Measurements from ENCODE around the gene ZNF12. TPM values are rescaled to one million over a fixed set of nuclear protein-coding genes. Genes with fewer than 3 reads are reported as not detected.
"Not testable (repeated sequence)": the region's sequence is repeated elsewhere in the genome, so short reads cannot be mapped to it uniquely, and the experiment has no call there.

Gene ZNF12
- total RNA-seq, 1 donor from 2014 or later: 21.1 TPM

GRCh38 chr7:6727663-6728062 lies 20.9 kb upstream of the ZNF12 start:
- Histone ChIP-seq H3K4me2 (ENCODE audit: low read length) (no peak overlapping the region), H3K4me1 (ENCODE audit: insufficient read depth, low read length) (peaks cover 5% of the 10 kb centered on the region), H4K20me1 (ENCODE audit: insufficient read depth, low read length) (peaks cover 7% of the 10 kb centered on the region), H3K79me2 (ENCODE audit: insufficient read depth, low read length) (peaks cover 24% of the 10 kb centered on the region), H3K36me3 (ENCODE audit: insufficient read depth, low read length) (no peaks in the 10 kb centered on the region), H3K4me3 (ENCODE audit: insufficient read depth, low read depth, low read length) (no peak overlapping the region), H3K27ac (ENCODE audit: low read depth, low read length) (no peak overlapping the region), H2AFZ (ENCODE audit: low read depth, low read length) (no peak overlapping the region), H3K9ac (ENCODE audit: low read length) (no peak overlapping the region), H3K9me3 (ENCODE audit: insufficient read depth, low read depth, low read length) (no peaks in the 10 kb centered on the region), H3K27me3 (ENCODE audit: insufficient read depth, low read length) (no peaks in the 10 kb centered on the region)
- Mint-ChIP-seq H3K9me3 (ENCODE audit: unreplicated experiment) (peaks cover 6% of the 10 kb centered on the region), H3K27ac (ENCODE audit: unreplicated experiment) (no peak overlapping the region), H3K4me1 (ENCODE audit: low read depth, unreplicated experiment) (peaks cover 12% of the 10 kb centered on the region), H3K27me3 (ENCODE audit: low read depth, unreplicated experiment) (peaks cover 6% of the 10 kb centered on the region), H3K36me3 (ENCODE audit: low read depth, unreplicated experiment) (peaks cover 7% of the 10 kb centered on the region), H3K4me3 (ENCODE audit: unreplicated experiment) (no peak overlapping the region)
- no peak for DNase-seq (ENCODE audit: low read depth)
- no peak for FAIRE-seq
- TF ChIP-seq, protein P1, sequence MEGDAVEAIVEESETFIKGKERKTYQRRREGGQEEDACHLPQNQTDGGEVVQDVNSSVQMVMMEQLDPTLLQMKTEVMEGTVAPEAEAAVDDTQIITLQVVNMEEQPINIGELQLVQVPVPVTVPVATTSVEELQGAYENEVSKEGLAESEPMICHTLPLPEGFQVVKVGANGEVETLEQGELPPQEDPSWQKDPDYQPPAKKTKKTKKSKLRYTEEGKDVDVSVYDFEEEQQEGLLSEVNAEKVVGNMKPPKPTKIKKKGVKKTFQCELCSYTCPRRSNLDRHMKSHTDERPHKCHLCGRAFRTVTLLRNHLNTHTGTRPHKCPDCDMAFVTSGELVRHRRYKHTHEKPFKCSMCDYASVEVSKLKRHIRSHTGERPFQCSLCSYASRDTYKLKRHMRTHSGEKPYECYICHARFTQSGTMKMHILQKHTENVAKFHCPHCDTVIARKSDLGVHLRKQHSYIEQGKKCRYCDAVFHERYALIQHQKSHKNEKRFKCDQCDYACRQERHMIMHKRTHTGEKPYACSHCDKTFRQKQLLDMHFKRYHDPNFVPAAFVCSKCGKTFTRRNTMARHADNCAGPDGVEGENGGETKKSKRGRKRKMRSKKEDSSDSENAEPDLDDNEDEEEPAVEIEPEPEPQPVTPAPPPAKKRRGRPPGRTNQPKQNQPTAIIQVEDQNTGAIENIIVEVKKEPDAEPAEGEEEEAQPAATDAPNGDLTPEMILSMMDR (IDR thresholded peaks at IDR 0.05; ENCODE audit: insufficient read depth, low read depth, low read length): no peak
- TF ChIP-seq EZH2 (IDR thresholded peaks at IDR 0.05; ENCODE audit: insufficient read depth, low read length): no peak

- H3K4me1 Mint-ChIP-seq (ENCODE audit: low read depth, unreplicated experiment): peaks cover 11% of the 10 kb centered on the region
- not testable (repeated sequence) for H3K4me2 ChIP-seq (ENCODE audit: low read length); H3K36me3 ChIP-seq (ENCODE audit: insufficient read depth, low read length); H3K9me3 ChIP-seq (ENCODE audit: insufficient read depth, low read depth, low read length); H3K4me3 ChIP-seq (ENCODE audit: insufficient read depth, low read depth, low read length); H3K27ac Mint-ChIP-seq (ENCODE audit: unreplicated experiment); H3K4me1 ChIP-seq (ENCODE audit: insufficient read depth, low read length); H3K4me3 Mint-ChIP-seq (ENCODE audit: unreplicated experiment); FAIRE-seq; H3K36me3 Mint-ChIP-seq (ENCODE audit: low read depth, unreplicated experiment); H3K9ac ChIP-seq (ENCODE audit: low read length); H3K27ac ChIP-seq (ENCODE audit: low read depth, low read length); H3K27me3 ChIP-seq (ENCODE audit: insufficient read depth, low read length); H2AFZ ChIP-seq (ENCODE audit: low read depth, low read length); H4K20me1 ChIP-seq (ENCODE audit: insufficient read depth, low read length); DNase-seq (ENCODE audit: low read depth)
- peaks cover 14% of the 10 kb centered on the region for H3K27me3 Mint-ChIP-seq (ENCODE audit: low read depth, unreplicated experiment)
- peaks cover 21% of the 10 kb centered on the region for H3K79me2 ChIP-seq (ENCODE audit: insufficient read depth, low read length)
- peaks cover 13% of the 10 kb centered on the region for H3K9me3 Mint-ChIP-seq (ENCODE audit: unreplicated experiment)
Measured at GRCh38 chr7:6726341-6726740, 19.6 kb upstream of the ZNF12 start.

- Histone ChIP-seq H3K36me3 (ENCODE audit: insufficient read depth, low read length) (no peaks in the 10 kb centered on the region), H3K4me1 (ENCODE audit: insufficient read depth, low read length) (no peaks in the 10 kb centered on the region), H3K4me3 (ENCODE audit: insufficient read depth, low read depth, low read length) (no peak overlapping the region), H3K4me2 (ENCODE audit: low read length) (no peak overlapping the region), H3K27me3 (ENCODE audit: insufficient read depth, low read length) (no peaks in the 10 kb centered on the region), H3K9ac (ENCODE audit: low read length) (no peak overlapping the region), H4K20me1 (ENCODE audit: insufficient read depth, low read length) (no peaks in the 10 kb centered on the region), H3K27ac (ENCODE audit: low read depth, low read length) (no peak overlapping the region), H2AFZ (ENCODE audit: low read depth, low read length) (no peak overlapping the region), H3K79me2 (ENCODE audit: insufficient read depth, low read length) (peaks cover 8% of the 10 kb centered on the region), H3K9me3 (ENCODE audit: insufficient read depth, low read depth, low read length) (no peaks in the 10 kb centered on the region)
- H3K36me3 Mint-ChIP-seq (ENCODE audit: low read depth, unreplicated experiment): peaks cover 2% of the 10 kb centered on the region
- DNase-seq (ENCODE audit: low read depth) (no peak), FAIRE-seq (no peak)
- no peak overlapping the region for H3K27ac Mint-ChIP-seq (ENCODE audit: unreplicated experiment)
- peaks cover 16% of the 10 kb centered on the region for H3K9me3 Mint-ChIP-seq (ENCODE audit: unreplicated experiment)
- no peak for TF ChIP-seq EZH2 (IDR thresholded peaks at IDR 0.05; ENCODE audit: insufficient read depth, low read length)
- H3K27me3 Mint-ChIP-seq (ENCODE audit: low read depth, unreplicated experiment): peaks cover 14% of the 10 kb centered on the region
- H3K4me3 Mint-ChIP-seq (ENCODE audit: unreplicated experiment): no peak overlapping the region
- peaks cover 3% of the 10 kb centered on the region for H3K4me1 Mint-ChIP-seq (ENCODE audit: low read depth, unreplicated experiment)
Measured at GRCh38 chr7:6725003-6725402, 18.3 kb upstream of the ZNF12 start.

GRCh38 chr7:6724351-6724750 lies 17.6 kb upstream of the ZNF12 start:
- H3K4me3 ChIP-seq (ENCODE audit: insufficient read depth, low read depth, low read length); H3K9me3 ChIP-seq (ENCODE audit: insufficient read depth, low read depth, low read length); H3K27me3 ChIP-seq (ENCODE audit: insufficient read depth, low read length); DNase-seq (ENCODE audit: low read depth); H3K27ac ChIP-seq (ENCODE audit: low read depth, low read length); H3K4me3 Mint-ChIP-seq (ENCODE audit: unreplicated experiment); H3K36me3 ChIP-seq (ENCODE audit: insufficient read depth, low read length); H3K9ac ChIP-seq (ENCODE audit: low read length); H3K36me3 Mint-ChIP-seq (ENCODE audit: low read depth, unreplicated experiment); FAIRE-seq; H3K4me1 Mint-ChIP-seq (ENCODE audit: low read depth, unreplicated experiment); H3K4me1 ChIP-seq (ENCODE audit: insufficient read depth, low read length); H3K27ac Mint-ChIP-seq (ENCODE audit: unreplicated experiment); H4K20me1 ChIP-seq (ENCODE audit: insufficient read depth, low read length); H3K79me2 ChIP-seq (ENCODE audit: insufficient read depth, low read length); H2AFZ ChIP-seq (ENCODE audit: low read depth, low read length); H3K4me2 ChIP-seq (ENCODE audit: low read length): not testable (repeated sequence)
- Mint-ChIP-seq H3K9me3 (ENCODE audit: unreplicated experiment) (peaks cover 15% of the 10 kb centered on the region), H3K27me3 (ENCODE audit: low read depth, unreplicated experiment) (peaks cover 14% of the 10 kb centered on the region)
